Measurements from ENCODE around the gene ZNF774. TPM values are rescaled to one million over a fixed set of nuclear protein-coding genes. Genes with fewer than 3 reads are reported as not detected.

The ZNF774 gene
- total and polyA plus RNA-seq, 2 experiments from 2014 or later, result 0.22 to 1.6 TPM

DNA sequence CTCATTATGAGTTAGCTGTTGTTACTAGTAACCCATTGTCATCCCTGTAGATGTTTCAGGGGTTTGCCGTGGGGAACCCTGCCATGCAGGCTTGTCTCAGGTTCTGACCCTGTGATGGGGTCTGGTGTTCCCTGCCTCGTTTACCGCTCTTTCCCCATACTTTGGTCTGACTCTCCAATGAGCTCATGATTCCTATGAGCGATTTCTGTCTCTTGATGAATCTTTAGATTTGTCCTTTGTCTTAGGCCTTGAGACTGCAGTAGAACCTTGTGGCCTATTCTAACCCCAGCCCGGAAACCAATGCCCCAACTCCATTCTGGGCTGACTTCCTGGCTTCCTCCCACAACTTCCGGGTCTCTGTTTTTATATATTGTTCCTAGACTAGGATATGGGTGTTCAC lies 24.7 kb downstream of the ZNF774 start:
- Histone ChIP-seq H3K4me1 (ENCODE audit: insufficient read depth) (no peaks in the 10 kb centered on the region), H2AFZ (no peak overlapping the region), H3K36me3 (ENCODE audit: low read depth) (no peaks in the 10 kb centered on the region), H4K20me1 (ENCODE audit: insufficient read depth) (no peaks in the 10 kb centered on the region), H3K79me2 (ENCODE audit: insufficient read depth) (no peaks in the 10 kb centered on the region), H3K27me3 (replicated peaks; ENCODE audit: insufficient read depth) (no peaks in the 10 kb centered on the region), H3K9ac (no peak overlapping the region), H3F3A (ENCODE audit: insufficient read depth) (no peaks in the 10 kb centered on the region), H3K4me3 (no peak overlapping the region), H3K4me2 (ENCODE audit: unreplicated experiment) (no peak overlapping the region), H3K27ac (no peak overlapping the region), H3K9me3 (ENCODE audit: low read depth) (no peaks in the 10 kb centered on the region), H3K9me2 (ENCODE audit: insufficient read depth) (no peaks in the 10 kb centered on the region)
- WGBS, 2 experiments (ENCODE audit: low coverage in 1 of 2, low lambda C conversion rate in 2 of 2, missing lambda C conversion rate in 2 of 2), result 77 to 78% methylated on average over 6 of the region's 6 CpGs
- in situ Hi-C loops (cut with MboI), result no loop called here
- no peak for DNase-seq
- TF ChIP-seq EZH2phosphoT487 (IDR thresholded peaks at IDR 0.05; ENCODE audit: insufficient read depth, low read depth), result no peak
- TF ChIP-seq EZH2 (IDR thresholded peaks at IDR 0.05; ENCODE audit: insufficient read depth, poor library complexity, severe bottlenecking), result no peak

DNA sequence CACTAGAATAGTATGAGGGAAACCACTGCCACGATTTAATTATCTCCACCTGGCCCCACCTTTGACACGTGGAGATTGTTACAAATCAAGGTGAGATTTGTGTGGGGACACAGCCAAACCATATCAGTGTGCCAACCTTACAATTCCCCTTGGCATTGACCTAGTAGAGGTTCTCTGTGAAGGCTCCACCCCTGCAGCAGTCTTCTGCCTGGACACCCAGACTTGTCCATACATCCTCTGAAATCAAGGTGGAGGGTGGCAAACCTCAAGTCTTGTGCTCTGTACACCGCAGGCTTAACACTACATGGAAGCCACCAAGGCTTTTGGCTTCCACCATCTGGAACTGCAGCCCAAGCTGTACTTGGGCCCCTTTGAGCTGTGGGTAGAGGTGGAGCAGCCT lies 27.2 kb downstream of the ZNF774 start:
- Histone ChIP-seq H3K4me1 (ENCODE audit: insufficient read depth) (no peaks in the 10 kb centered on the region), H3F3A (ENCODE audit: insufficient read depth) (no peaks in the 10 kb centered on the region), H2AFZ (no peak overlapping the region), H3K9me2 (ENCODE audit: insufficient read depth) (no peaks in the 10 kb centered on the region), H3K4me2 (ENCODE audit: unreplicated experiment) (no peak overlapping the region), H3K36me3 (ENCODE audit: low read depth) (no peaks in the 10 kb centered on the region), H3K27ac (no peak overlapping the region), H3K4me3 (no peak overlapping the region), H4K20me1 (ENCODE audit: insufficient read depth) (no peaks in the 10 kb centered on the region), H3K9ac (no peak overlapping the region), H3K79me2 (ENCODE audit: insufficient read depth) (no peaks in the 10 kb centered on the region), H3K9me3 (ENCODE audit: low read depth) (no peaks in the 10 kb centered on the region), H3K27me3 (replicated peaks; ENCODE audit: insufficient read depth) (no peaks in the 10 kb centered on the region)
- DNase-seq, result no peak
- 38 to 59% methylated on average over 3 of the region's 3 CpGs for WGBS, 2 experiments (ENCODE audit: low coverage in 1 of 2, low lambda C conversion rate in 2 of 2, missing lambda C conversion rate in 2 of 2)
- in situ Hi-C loops (cut with MboI), result no loop called here
- no peak for TF ChIP-seq EZH2phosphoT487 (IDR thresholded peaks at IDR 0.05; ENCODE audit: insufficient read depth, low read depth)
- TF ChIP-seq EZH2 (IDR thresholded peaks at IDR 0.05; ENCODE audit: insufficient read depth, poor library complexity, severe bottlenecking), result no peak

DNA sequence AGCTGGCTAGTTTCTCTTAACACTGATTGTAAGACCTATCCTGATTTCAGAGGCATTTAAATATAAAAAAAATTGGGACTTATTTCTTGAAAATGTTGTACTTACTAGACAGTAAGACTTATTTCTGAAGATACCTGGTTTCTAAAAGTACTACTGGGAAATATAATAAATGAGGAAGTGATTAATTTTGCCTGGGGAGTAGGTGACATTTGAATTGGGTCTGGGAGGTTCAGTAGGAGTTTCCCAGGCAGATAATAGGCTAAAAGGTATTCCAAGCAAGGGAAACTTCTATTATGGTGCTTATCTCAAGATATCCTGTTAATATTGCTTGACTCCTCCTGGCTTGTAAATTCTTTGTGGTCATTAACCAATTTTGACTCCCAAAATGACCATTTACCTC lies 29.4 kb downstream of the ZNF774 start:
- no peak for DNase-seq
- Histone ChIP-seq H3K9ac (no peak overlapping the region), H3K27ac (no peak overlapping the region), H2AFZ (no peak overlapping the region), H3K4me1 (ENCODE audit: insufficient read depth) (no peaks in the 10 kb centered on the region), H4K20me1 (ENCODE audit: insufficient read depth) (no peaks in the 10 kb centered on the region), H3K9me3 (ENCODE audit: low read depth) (no peaks in the 10 kb centered on the region), H3K4me3 (no peak overlapping the region), H3K4me2 (ENCODE audit: unreplicated experiment) (no peak overlapping the region), H3F3A (ENCODE audit: insufficient read depth) (peaks cover 5% of the 10 kb centered on the region; the same call in 1 of the 2 replicates), H3K27me3 (replicated peaks; ENCODE audit: insufficient read depth) (no peaks in the 10 kb centered on the region), H3K9me2 (ENCODE audit: insufficient read depth) (no peaks in the 10 kb centered on the region), H3K79me2 (ENCODE audit: insufficient read depth) (no peaks in the 10 kb centered on the region), H3K36me3 (ENCODE audit: low read depth) (no peaks in the 10 kb centered on the region)
- in situ Hi-C loops (cut with MboI), result no loop called here
- TF ChIP-seq EZH2 (IDR thresholded peaks at IDR 0.05; ENCODE audit: insufficient read depth, poor library complexity, severe bottlenecking), result no peak
- TF ChIP-seq EZH2phosphoT487 (IDR thresholded peaks at IDR 0.05; ENCODE audit: insufficient read depth, low read depth), result no peak

DNA sequence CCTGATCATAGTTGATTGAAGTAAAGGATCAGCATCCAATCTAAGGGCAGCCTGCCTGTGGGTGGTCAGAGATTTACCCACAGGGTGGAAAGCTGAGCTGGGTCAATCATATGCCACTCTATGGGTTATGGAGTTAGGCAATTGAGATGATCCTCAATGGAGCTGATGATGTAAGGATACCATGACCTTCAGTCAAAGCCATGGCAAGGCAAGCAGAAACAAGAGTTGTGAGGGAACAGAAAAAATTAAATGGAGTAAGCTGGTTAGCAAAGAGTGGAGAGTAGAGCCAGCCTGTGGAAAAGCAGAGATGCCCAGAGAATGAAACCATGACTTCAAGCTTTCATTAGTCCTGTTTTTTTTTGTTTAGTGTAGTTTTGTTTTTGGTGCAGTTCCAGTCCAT lies 30.2 kb downstream of the ZNF774 start:
- Histone ChIP-seq H3F3A (ENCODE audit: insufficient read depth) (peaks cover 7% of the 10 kb centered on the region; the same call in 1 of the 2 replicates), H3K27me3 (replicated peaks; ENCODE audit: insufficient read depth) (no peaks in the 10 kb centered on the region), H4K20me1 (ENCODE audit: insufficient read depth) (no peaks in the 10 kb centered on the region), H3K36me3 (ENCODE audit: low read depth) (no peaks in the 10 kb centered on the region), H3K9me3 (ENCODE audit: low read depth) (no peaks in the 10 kb centered on the region), H3K4me3 (no peak overlapping the region), H2AFZ (no peak overlapping the region), H3K4me2 (ENCODE audit: unreplicated experiment) (no peak overlapping the region), H3K4me1 (ENCODE audit: insufficient read depth) (no peaks in the 10 kb centered on the region), H3K9ac (no peak overlapping the region), H3K27ac (no peak overlapping the region), H3K79me2 (ENCODE audit: insufficient read depth) (no peaks in the 10 kb centered on the region), H3K9me2 (ENCODE audit: insufficient read depth) (no peaks in the 10 kb centered on the region)
- in situ Hi-C loops (cut with MboI), result no loop called here
- TF ChIP-seq EZH2phosphoT487 (IDR thresholded peaks at IDR 0.05; ENCODE audit: insufficient read depth, low read depth), result no peak
- no peak for TF ChIP-seq EZH2 (IDR thresholded peaks at IDR 0.05; ENCODE audit: insufficient read depth, poor library complexity, severe bottlenecking)
- DNase-seq, result no peak

DNA sequence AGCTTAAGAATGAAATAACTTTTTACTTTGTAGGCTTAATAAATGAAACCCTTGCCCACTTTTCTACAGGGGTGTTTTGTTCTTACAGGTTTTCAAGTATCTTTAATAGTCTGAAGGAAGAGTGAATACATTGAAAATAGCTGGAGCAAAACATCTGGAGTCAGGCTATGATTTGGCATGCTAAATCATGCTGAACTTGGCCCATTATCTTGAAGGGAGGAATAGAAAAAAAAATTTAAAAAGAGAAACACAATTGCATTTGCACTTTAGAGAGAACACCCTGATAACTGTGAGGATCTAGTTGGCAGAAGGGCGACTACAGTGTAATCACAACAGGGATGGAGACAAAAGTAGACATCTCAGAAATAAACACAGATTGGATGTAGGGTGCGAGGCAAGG lies 34.1 kb downstream of the ZNF774 start:
- TF ChIP-seq EZH2 (IDR thresholded peaks at IDR 0.05; ENCODE audit: insufficient read depth, poor library complexity, severe bottlenecking) (no peak), EZH2phosphoT487 (IDR thresholded peaks at IDR 0.05; ENCODE audit: insufficient read depth, low read depth) (no peak)
- no peak overlapping the region for H3K9ac ChIP-seq
- no peaks in the 10 kb centered on the region for H4K20me1 ChIP-seq (ENCODE audit: insufficient read depth)
- H2AFZ ChIP-seq, result peak overlapping the region; percentile 18; the same call in 1 of the 2 replicates
- H3K9me3 ChIP-seq (ENCODE audit: low read depth), result no peaks in the 10 kb centered on the region
- no peaks in the 10 kb centered on the region for H3K27me3 ChIP-seq (replicated peaks; ENCODE audit: insufficient read depth)
- H3K27ac ChIP-seq, result no peak overlapping the region
- no peaks in the 10 kb centered on the region for H3K36me3 ChIP-seq (ENCODE audit: low read depth)
- 23 to 35% methylated on average over 2 of the region's 2 CpGs for WGBS, 2 experiments (ENCODE audit: low coverage in 1 of 2, low lambda C conversion rate in 2 of 2, missing lambda C conversion rate in 2 of 2)
- peaks cover 15% of the 10 kb centered on the region for H3K4me1 ChIP-seq (ENCODE audit: insufficient read depth)
- DNase-seq, result no peak
- H3K79me2 ChIP-seq (ENCODE audit: insufficient read depth), result peaks cover 27% of the 10 kb centered on the region
- in situ Hi-C loops (cut with MboI), result no loop called here
- peaks cover 7% of the 10 kb centered on the region; the same call in 1 of the 2 replicates for H3F3A ChIP-seq (ENCODE audit: insufficient read depth)
- H3K4me3 ChIP-seq, result no peak overlapping the region
- no peak overlapping the region for H3K4me2 ChIP-seq (ENCODE audit: unreplicated experiment)
- no peaks in the 10 kb centered on the region for H3K9me2 ChIP-seq (ENCODE audit: insufficient read depth)

Measured in GM23248 (cell line).